Immature natural killer cell (primary cell): ENCODE results near the gene HABP4. TPM values are rescaled to one million over a fixed set of nuclear protein-coding genes. Genes with fewer than 3 reads are reported as not detected.

Experiments
- DNase-seq, 3 donors: peaks; one replicate each; pipeline ENCODE4 v3.0.0; 2022; ENCODE audit warnings: mixed read lengths in 1 of 3
- H3K27ac Mint-ChIP-seq, 6 donors: one replicate each; pipeline ENCODE4 v1.8.0; 2020; ENCODE audit warnings: mixed read lengths in 6 of 6, mild to moderate bottlenecking in 5 of 6, inconsistent platforms in 4 of 6, moderate library complexity in 3 of 6
- H3K27me3 Mint-ChIP-seq, 3 donors: one replicate each; pipeline ENCODE4 v1.8.0; 2020 to 2021; ENCODE audit warnings: low read depth in 3 of 3, mild to moderate bottlenecking in 3 of 3, mixed read lengths in 3 of 3, moderate library complexity in 3 of 3, inconsistent platforms in 1 of 3
- H3K36me3 Mint-ChIP-seq, 3 donors: one replicate each; pipeline ENCODE4 v1.8.0; 2020; ENCODE audit warnings: mixed read lengths in 3 of 3, inconsistent platforms in 2 of 3, mild to moderate bottlenecking in 2 of 3
- H3K4me1 Mint-ChIP-seq, 2 donors: one replicate each; pipeline ENCODE4 v1.8.0; 2020; ENCODE audit warnings: inconsistent platforms in 2 of 2, mild to moderate bottlenecking in 2 of 2, mixed read lengths in 2 of 2, moderate library complexity in 1 of 2
- H3K4me3 Mint-ChIP-seq, 5 donors: one replicate each; pipeline ENCODE4 v1.8.0; 2020; ENCODE audit warnings: mild to moderate bottlenecking in 5 of 5, mixed read lengths in 5 of 5, inconsistent platforms in 3 of 5, moderate library complexity in 3 of 5
- H3K9me3 Mint-ChIP-seq, 6 donors: one replicate each; pipeline ENCODE4 v1.8.0; 2020; ENCODE audit warnings: mild to moderate bottlenecking in 6 of 6, mixed read lengths in 6 of 6, inconsistent platforms in 4 of 6, moderate library complexity in 3 of 6
- polyA plus RNA-seq, 3 donors: library from polyadenylated mRNA; unstranded; fragments of 300-500 nt; fragmentation: Illumina TruSeq; gene quantifications; one replicate each; pipeline ENCODE4 v1.2.3, GENCODE V29; 2021

The HABP4 gene
- polyA plus RNA-seq, 3 donors from 2014 or later, result 3.0 to 5.8 (median 5.2) TPM

- no peak for DNase-seq
- Mint-ChIP-seq H3K4me1 (no peaks in the 10 kb centered on the region), H3K27ac (no peak overlapping the region), H3K27me3 (peaks cover 0 to 8% (median 2%) of the 10 kb centered on the region in 3 donors), H3K36me3 (peaks cover 0 to 4% (median 0%) of the 10 kb centered on the region in 3 donors), H3K9me3 (no peaks in the 10 kb centered on the region), H3K4me3 (no peak overlapping the region)
These were observed 7.5 kb upstream of the HABP4 start for GRCh38 chr9:96442491-96442890.

DNA sequence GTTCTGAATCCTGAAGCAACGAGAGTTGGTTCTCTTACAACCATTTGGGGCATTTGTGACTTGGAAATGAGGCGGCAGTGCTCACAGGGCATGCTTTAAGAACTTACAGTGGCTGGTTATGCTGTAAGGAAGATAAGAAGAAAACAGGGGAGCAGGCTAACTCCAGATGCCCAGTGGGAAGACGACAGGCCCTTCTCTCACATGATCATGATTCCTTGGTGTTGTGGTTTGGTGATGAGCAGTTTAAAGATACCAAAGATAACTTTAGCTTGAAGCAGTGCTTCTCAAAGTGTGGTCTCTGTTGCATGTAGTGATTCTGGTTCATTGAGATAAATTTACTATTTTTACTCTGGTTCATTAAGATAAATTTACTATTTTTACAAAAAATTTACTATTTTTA is 2.6 kb upstream of the HABP4 start:
- peaks cover 2 to 10% (median 2%) of the 10 kb centered on the region in 3 donors for H3K27me3 Mint-ChIP-seq
- H3K4me3 Mint-ChIP-seq, result no peak overlapping the region
- no peak for DNase-seq
- no peak overlapping the region for H3K27ac Mint-ChIP-seq
- H3K9me3 Mint-ChIP-seq, result no peaks in the 10 kb centered on the region
- H3K36me3 Mint-ChIP-seq, result no peaks in the 10 kb centered on the region
- H3K4me1 Mint-ChIP-seq, result peaks cover 14 to 15% of the 10 kb centered on the region in 2 donors

DNA sequence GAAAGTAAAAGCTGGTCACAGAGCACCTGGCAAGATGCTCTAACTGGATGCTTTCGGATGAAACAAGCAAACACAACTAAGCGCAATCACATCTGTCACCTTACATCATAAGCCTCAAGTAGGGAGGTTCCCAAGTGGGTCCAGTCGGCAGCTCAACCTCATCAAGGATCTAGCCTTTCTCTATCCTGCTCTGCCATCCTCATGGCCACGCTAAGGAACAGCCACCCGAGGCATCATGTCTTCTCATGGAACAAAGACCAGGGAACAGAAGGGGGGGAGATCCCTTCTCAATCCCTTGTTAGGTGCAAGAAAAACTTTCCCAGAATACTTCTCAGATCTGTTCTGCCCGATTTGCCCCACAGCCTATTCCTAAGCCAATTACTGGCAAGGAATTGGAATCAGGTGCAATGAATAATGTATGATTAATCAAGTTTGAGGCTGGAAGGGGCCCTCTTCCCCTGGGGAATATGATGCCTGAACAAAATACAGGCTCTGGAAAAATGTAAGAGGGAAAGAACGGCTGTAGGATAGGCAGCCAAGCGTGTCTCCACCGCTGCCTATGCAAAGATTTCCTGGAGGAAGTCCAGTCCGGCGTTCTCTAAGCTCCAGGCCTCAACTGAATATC is 1.3 kb upstream of the HABP4 start:
- no peak for DNase-seq
- Mint-ChIP-seq H3K4me1 (peaks cover 14 to 18% of the 10 kb centered on the region in 2 donors), H3K27ac (no peak overlapping the region), H3K9me3 (no peaks in the 10 kb centered on the region), H3K27me3 (peaks cover 2 to 8% (median 2%) of the 10 kb centered on the region in 3 donors), H3K4me3 (peak overlapping the region in 2 of 5 donors; percentile 79 to 84), H3K36me3 (peaks cover 0 to 2% (median 2%) of the 10 kb centered on the region in 3 donors)

DNA sequence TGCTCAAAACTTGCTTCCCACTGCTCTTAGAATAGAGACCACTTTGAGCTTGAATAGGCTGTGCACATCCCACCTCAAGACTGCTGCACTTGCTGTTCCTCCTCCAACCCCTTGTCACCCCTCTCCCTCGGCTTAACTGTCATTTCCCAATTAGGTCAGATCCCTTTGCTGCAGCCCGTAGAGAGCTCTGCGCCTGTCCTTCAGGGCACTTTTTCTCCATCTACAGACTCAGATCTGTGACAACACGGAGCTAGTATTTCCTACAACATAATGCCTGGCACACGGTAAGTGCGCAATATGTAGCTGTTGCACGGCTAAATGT is 485 bp upstream of the HABP4 start:
- Mint-ChIP-seq H3K4me1 (peaks cover 14 to 18% of the 10 kb centered on the region in 2 donors), H3K4me3 (peak overlapping the region; percentile 75 to 84 (median 79)), H3K27me3 (peaks cover 2 to 8% (median 2%) of the 10 kb centered on the region in 3 donors), H3K27ac (peak overlapping the region in 5 of 6 donors; percentile 58 to 87 (median 76)), H3K9me3 (no peaks in the 10 kb centered on the region), H3K36me3 (peaks cover 0 to 4% (median 3%) of the 10 kb centered on the region in 3 donors)
- no peak for DNase-seq

- Mint-ChIP-seq H3K9me3 (no peaks in the 10 kb centered on the region), H3K36me3 (peaks cover 0 to 4% (median 3%) of the 10 kb centered on the region in 3 donors), H3K4me3 (peak overlapping the region; percentile 83 to 89 (median 88)), H3K27ac (peak overlapping the region; percentile 9 to 80 (median 71)), H3K4me1 (peaks cover 14 to 18% of the 10 kb centered on the region in 2 donors), H3K27me3 (peaks cover 2 to 8% (median 2%) of the 10 kb centered on the region in 3 donors)
- peak; percentile 16 to 22 (median 17) for DNase-seq
These were observed 902 bp downstream of the HABP4 start for GRCh38 chr9:96450613-96451528.

- Mint-ChIP-seq H3K9me3 (no peaks in the 10 kb centered on the region), H3K36me3 (peaks cover 0 to 8% (median 3%) of the 10 kb centered on the region in 3 donors), H3K4me3 (no peak overlapping the region), H3K27ac (no peak overlapping the region), H3K4me1 (peaks cover 14 to 18% of the 10 kb centered on the region in 2 donors), H3K27me3 (peaks cover 2 to 8% (median 2%) of the 10 kb centered on the region in 3 donors)
- no peak for DNase-seq
These were observed 3.7 kb downstream of the HABP4 start for GRCh38 chr9:96453625-96454024.

GRCh38 chr9:96457266-96457665 is 7.3 kb downstream of the HABP4 start:
- Mint-ChIP-seq H3K27ac (no peak overlapping the region), H3K36me3 (peaks cover 0 to 19% (median 8%) of the 10 kb centered on the region in 3 donors), H3K4me3 (no peak overlapping the region), H3K9me3 (no peaks in the 10 kb centered on the region), H3K27me3 (peaks cover 0 to 2% (median 0%) of the 10 kb centered on the region in 3 donors), H3K4me1 (peaks cover 0 to 4% of the 10 kb centered on the region in 2 donors)
- DNase-seq, result no peak

- no peak overlapping the region for H3K4me3 Mint-ChIP-seq
- no peak for DNase-seq
- H3K4me1 Mint-ChIP-seq, result no peaks in the 10 kb centered on the region
- no peak overlapping the region for H3K27ac Mint-ChIP-seq
- H3K9me3 Mint-ChIP-seq, result no peaks in the 10 kb centered on the region
- H3K36me3 Mint-ChIP-seq, result peaks cover 0 to 19% (median 8%) of the 10 kb centered on the region in 3 donors
- H3K27me3 Mint-ChIP-seq, result no peaks in the 10 kb centered on the region
These were observed 8.3 kb downstream of the HABP4 start for GRCh38 chr9:96458226-96458625.

GRCh38 chr9:96459268-96460007 is 9.5 kb downstream of the HABP4 start:
- no peak for DNase-seq
- Mint-ChIP-seq H3K4me1 (no peaks in the 10 kb centered on the region), H3K36me3 (peaks cover 0 to 19% (median 5%) of the 10 kb centered on the region in 3 donors), H3K27ac (peak overlapping the region in 1 of 6 donors; percentile 45), H3K27me3 (no peaks in the 10 kb centered on the region), H3K9me3 (no peaks in the 10 kb centered on the region), H3K4me3 (no peak overlapping the region)

GRCh38 chr9:96460470-96460869 is 10.5 kb downstream of the HABP4 start:
- peaks cover under 1 to 24% (median 6%) of the 10 kb centered on the region in 3 donors for H3K36me3 Mint-ChIP-seq
- H3K4me3 Mint-ChIP-seq, result no peak overlapping the region
- H3K27ac Mint-ChIP-seq, result no peak overlapping the region
- no peak for DNase-seq
- no peaks in the 10 kb centered on the region for H3K27me3 Mint-ChIP-seq
- no peaks in the 10 kb centered on the region for H3K9me3 Mint-ChIP-seq
- no peaks in the 10 kb centered on the region for H3K4me1 Mint-ChIP-seq

DNA sequence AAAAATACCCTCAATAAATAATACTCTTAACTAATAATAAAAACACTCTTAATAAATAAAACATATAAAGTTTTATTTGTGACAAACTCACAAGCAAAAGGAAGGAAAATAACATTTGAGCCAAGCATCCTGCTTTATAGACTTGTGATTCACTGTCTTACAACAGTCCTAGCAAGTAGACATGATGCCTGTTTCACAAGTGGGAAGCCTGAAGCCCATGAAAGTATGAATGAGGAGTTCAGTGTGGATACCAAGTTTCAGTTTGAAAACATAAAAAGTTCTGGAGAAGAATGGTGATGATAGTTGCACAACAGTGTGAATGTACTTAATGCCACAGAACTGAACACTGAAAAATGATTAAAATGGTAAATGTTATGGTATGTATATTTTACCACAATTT is 10.9 kb downstream of the HABP4 start:
- H3K4me3 Mint-ChIP-seq, result no peak overlapping the region
- no peaks in the 10 kb centered on the region for H3K9me3 Mint-ChIP-seq
- no peak overlapping the region for H3K27ac Mint-ChIP-seq

GRCh38 chr9:96461336-96461735 is 11.4 kb downstream of the HABP4 start:
- Mint-ChIP-seq H3K27ac (no peak overlapping the region), H3K9me3 (no peaks in the 10 kb centered on the region), H3K36me3 (peaks cover 5 to 33% (median 10%) of the 10 kb centered on the region in 3 donors), H3K4me3 (no peak overlapping the region), H3K27me3 (no peaks in the 10 kb centered on the region), H3K4me1 (no peaks in the 10 kb centered on the region)
- no peak for DNase-seq

More for the DNA sequence above, 10.9 kb downstream of the HABP4 start:
- Mint-ChIP-seq H3K4me1 (no peaks in the 10 kb centered on the region), H3K27me3 (no peaks in the 10 kb centered on the region), H3K36me3 (peaks cover 4 to 28% (median 10%) of the 10 kb centered on the region in 3 donors)
- no peak for DNase-seq

DNA sequence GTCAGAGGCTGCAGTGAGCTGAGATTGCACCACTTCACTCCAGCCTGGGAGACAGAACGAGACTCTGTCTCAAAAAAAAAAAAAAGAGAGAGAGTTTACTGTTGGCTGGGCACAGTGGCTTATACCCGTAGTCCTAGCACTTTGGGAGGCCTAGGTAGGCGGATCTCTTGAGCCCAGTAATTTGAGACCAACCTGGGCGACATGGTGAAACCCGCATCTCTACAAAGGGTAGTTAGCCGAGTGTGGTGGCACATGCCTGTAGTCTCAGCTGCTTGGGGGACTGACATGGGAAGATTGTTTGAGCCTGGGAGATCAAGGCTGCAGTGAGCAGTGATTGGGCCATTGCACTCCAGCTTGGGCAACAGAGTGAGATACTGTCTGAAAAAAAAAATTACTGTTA is 12.6 kb downstream of the HABP4 start:
- no peak overlapping the region for H3K4me3 Mint-ChIP-seq
- H3K9me3 Mint-ChIP-seq, result no peaks in the 10 kb centered on the region
- peaks cover 5 to 34% (median 13%) of the 10 kb centered on the region in 3 donors for H3K36me3 Mint-ChIP-seq
- H3K27me3 Mint-ChIP-seq, result no peaks in the 10 kb centered on the region
- DNase-seq, result no peak
- no peaks in the 10 kb centered on the region for H3K4me1 Mint-ChIP-seq
- H3K27ac Mint-ChIP-seq, result no peak overlapping the region
